Activated CD4-positive, alpha-beta T cell treated with anti-CD3 and anti-CD28 coated beads for 4 hours (primary cell): ENCODE measurements around the gene LRRC8E.

Experiments used
- DNase-seq, 2 donors: peaks; one replicate each; pipeline ENCODE4 v3.0.0-alpha.2; 2020

The LRRC8E gene

GRCh38 chr19:7933828-7934725 lies 45.8 kb downstream of the LRRC8E start:
- no peak for DNase-seq

GRCh38 chr19:7934766-7935165 lies 46.5 kb downstream of the LRRC8E start:
- DNase-seq, result no peak

- no peak for DNase-seq
These were observed 52.5 kb downstream of the LRRC8E start for GRCh38 chr19:7940841-7941240.

- no peak for DNase-seq
These were observed 53.7 kb downstream of the LRRC8E start for GRCh38 chr19:7941895-7942596.

- DNase-seq, result no peak
These were observed 54.7 kb downstream of the LRRC8E start for GRCh38 chr19:7942981-7943443.

- peak; percentile 97 to 99 for DNase-seq
These were observed 55.3 kb downstream of the LRRC8E start, which contains the start of gene TIMM44 for GRCh38 chr19:7943444-7944176. TSS of gene TIMM44 (minus strand) at chr19:7943666. CDS start at chr19:7943651, 15 bp downstream.

- peak; percentile 84 to 90 for DNase-seq
These were observed 56.0 kb downstream of the LRRC8E start for GRCh38 chr19:7944177-7944761.

GRCh38 chr19:7947939-7948338 lies 59.6 kb downstream of the LRRC8E start:
- DNase-seq, result no peak
